Activated CD4-positive, alpha-beta T cell treated with anti-CD3 and anti-CD28 coated beads, Interleukin-2, amount 10 ng/mL, durations not matched to agents 24 days and 14 days (primary cell): ENCODE data around the gene EDAR. TPM values are rescaled to one million over a fixed set of nuclear protein-coding genes. Genes with fewer than 3 reads are reported as not detected.

Experiments used
- DNase-seq: peaks from one replicate; pipeline ENCODE4 v3.0.0; 2022
- H3K27ac Mint-ChIP-seq: one replicate; pipeline ENCODE4 v1.8.0; 2022; ENCODE audit warnings: mild to moderate bottlenecking, mixed read lengths
- H3K27me3 Mint-ChIP-seq: one replicate; pipeline ENCODE4 v1.8.0; 2022; ENCODE audit warnings: mixed read lengths
- H3K36me3 Mint-ChIP-seq: one replicate; pipeline ENCODE4 v1.8.0; 2022; ENCODE audit warnings: low read depth, mild to moderate bottlenecking, mixed read lengths
- H3K4me1 Mint-ChIP-seq: one replicate; pipeline ENCODE4 v1.8.0; 2021; ENCODE audit warnings: mixed read lengths
- H3K4me3 Mint-ChIP-seq: one replicate; pipeline ENCODE4 v1.8.0; 2022; ENCODE audit warnings: mild to moderate bottlenecking, moderate library complexity, mixed read lengths
- H3K9me3 Mint-ChIP-seq: one replicate; pipeline ENCODE4 v1.8.0; 2021; ENCODE audit warnings: mixed read lengths
- intact Hi-C: fragments of 100-400 bp; cut with micrococcal nuclease; formaldehyde crosslinking; loops from one replicate; pipeline ENCODE4 v1.15.1; 2023
- total RNA-seq: library from RNA; stranded (reverse); gene quantifications from 2 replicates; pipeline ENCODE4 v1.2.3, GENCODE V29; 2022

Gene EDAR
- total RNA-seq, 1 donor from 2014 or later = 0.56 TPM

GRCh38 chr2:108866041-108866440 is 123.0 kb downstream of the EDAR start:
- intact Hi-C loops = no loop called here
- Mint-ChIP-seq H3K36me3 (peaks cover 41% of the 10 kb centered on the region), H3K9me3 (peaks cover 23% of the 10 kb centered on the region), H3K27ac (no peak overlapping the region), H3K4me3 (no peak overlapping the region), H3K4me1 (peaks cover 5% of the 10 kb centered on the region), H3K27me3 (no peaks in the 10 kb centered on the region)
- DNase-seq = no peak

- no peak overlapping the region for H3K27ac Mint-ChIP-seq
- intact Hi-C loops = no loop called here
- H3K36me3 Mint-ChIP-seq = peaks cover 23% of the 10 kb centered on the region
- no peak for DNase-seq
- peaks cover 7% of the 10 kb centered on the region for H3K9me3 Mint-ChIP-seq
- no peaks in the 10 kb centered on the region for H3K27me3 Mint-ChIP-seq
- no peak overlapping the region for H3K4me3 Mint-ChIP-seq
- peaks cover 2% of the 10 kb centered on the region for H3K4me1 Mint-ChIP-seq
Measured at GRCh38 chr2:108858894-108859293, 130.1 kb downstream of the EDAR start.

GRCh38 chr2:108855194-108855593 is 133.8 kb downstream of the EDAR start:
- Mint-ChIP-seq H3K4me1 (peaks cover 2% of the 10 kb centered on the region), H3K36me3 (peaks cover 39% of the 10 kb centered on the region), H3K9me3 (peaks cover 7% of the 10 kb centered on the region), H3K27ac (no peak overlapping the region), H3K4me3 (no peak overlapping the region), H3K27me3 (no peaks in the 10 kb centered on the region)
- no peak for DNase-seq
- intact Hi-C loops = no loop called here

- Mint-ChIP-seq H3K27me3 (no peaks in the 10 kb centered on the region), H3K4me1 (peaks cover 2% of the 10 kb centered on the region), H3K4me3 (no peak overlapping the region), H3K36me3 (peaks cover 40% of the 10 kb centered on the region), H3K27ac (no peak overlapping the region), H3K9me3 (peaks cover 7% of the 10 kb centered on the region)
- DNase-seq = no peak
- intact Hi-C loops = no loop called here
Measured at GRCh38 chr2:108854484-108854883, 134.5 kb downstream of the EDAR start.

- no peaks in the 10 kb centered on the region for H3K9me3 Mint-ChIP-seq
- intact Hi-C loops = no loop called here
Measured at GRCh38 chr2:108853421-108853820, 135.6 kb downstream of the EDAR start.

GRCh38 chr2:108852375-108852774 is 136.6 kb downstream of the EDAR start:
- DNase-seq = no peak
- Mint-ChIP-seq H3K36me3 (peaks cover 28% of the 10 kb centered on the region), H3K4me3 (no peak overlapping the region), H3K27ac (no peak overlapping the region), H3K9me3 (no peaks in the 10 kb centered on the region), H3K27me3 (no peaks in the 10 kb centered on the region), H3K4me1 (peaks cover 4% of the 10 kb centered on the region)
- intact Hi-C loops = no loop called here

More at GRCh38 chr2:108853421-108853820, 135.6 kb downstream of the EDAR start:
- Mint-ChIP-seq H3K4me3 (no peak overlapping the region), H3K27me3 (no peaks in the 10 kb centered on the region), H3K27ac (no peak overlapping the region), H3K36me3 (peaks cover 34% of the 10 kb centered on the region), H3K4me1 (peaks cover 4% of the 10 kb centered on the region)
- no peak for DNase-seq

- Mint-ChIP-seq H3K27ac (no peak overlapping the region), H3K9me3 (no peaks in the 10 kb centered on the region), H3K36me3 (peaks cover 26% of the 10 kb centered on the region), H3K27me3 (no peaks in the 10 kb centered on the region), H3K4me3 (no peak overlapping the region), H3K4me1 (peaks cover 2% of the 10 kb centered on the region)
- no peak for DNase-seq
- intact Hi-C loops = no loop called here
Measured at GRCh38 chr2:108847000-108847399, 142.0 kb downstream of the EDAR start.

- Mint-ChIP-seq H3K27me3 (no peaks in the 10 kb centered on the region), H3K4me1 (peaks cover 2% of the 10 kb centered on the region), H3K4me3 (no peak overlapping the region), H3K9me3 (peaks cover 4% of the 10 kb centered on the region), H3K36me3 (peaks cover 27% of the 10 kb centered on the region), H3K27ac (no peak overlapping the region)
- intact Hi-C loops = no loop called here
- DNase-seq = no peak
Measured at GRCh38 chr2:108845923-108846322, 143.1 kb downstream of the EDAR start.

Other genes with a start within 250 kb of the EDAR start
- 19.9 and 20.1 TPM in 2 replicates for gene CCDC138, start 202.4 kb downstream of the EDAR start, total RNA-seq
- gene SH3RF3, start 140.0 kb upstream of the EDAR start, total RNA-seq = 0.47 TPM in 2 replicates